ENCODE results near the gene ASIC4. TPM values are rescaled to one million over a fixed set of nuclear protein-coding genes. Genes with fewer than 3 reads are reported as not detected.

Gene ASIC4
- total RNA-seq, 2 donors from 2014 or later, result 0.12 TPM; not detected in 1

- Mint-ChIP-seq H3K27me3 (peaks cover 0 to 4% of the 10 kb centered on the region in 2 donors), H3K4me3 (no peak overlapping the region), H3K27ac (no peak overlapping the region), H3K9me3 (no peaks in the 10 kb centered on the region), H3K4me1 (ENCODE audit: low read depth in 2 of 2) (no peaks in the 10 kb centered on the region), H3K36me3 (no peaks in the 10 kb centered on the region)
- no peak for ATAC-seq
- DNase-seq (ENCODE audit: low spot score), result no peak
Measured at GRCh38 chr2:219557320-219557719, 43.0 kb downstream of the ASIC4 start.

GRCh38 chr2:219557791-219558785 is 43.8 kb downstream of the ASIC4 start:
- H3K36me3 Mint-ChIP-seq, result no peaks in the 10 kb centered on the region
- H3K27ac Mint-ChIP-seq, result no peak overlapping the region
- no peak for DNase-seq (ENCODE audit: low spot score)
- H3K4me3 Mint-ChIP-seq, result no peak overlapping the region
- ATAC-seq, result peak; percentile 8 to 11
- H3K27me3 Mint-ChIP-seq, result peaks cover 0 to 4% of the 10 kb centered on the region in 2 donors
- no peaks in the 10 kb centered on the region for H3K9me3 Mint-ChIP-seq
- H3K4me1 Mint-ChIP-seq (ENCODE audit: low read depth in 2 of 2), result no peaks in the 10 kb centered on the region

GRCh38 chr2:219559156-219559915 is 45.1 kb downstream of the ASIC4 start:
- no peaks in the 10 kb centered on the region for H3K36me3 Mint-ChIP-seq
- no peaks in the 10 kb centered on the region for H3K4me1 Mint-ChIP-seq (ENCODE audit: low read depth in 2 of 2)
- no peak overlapping the region for H3K4me3 Mint-ChIP-seq
- ATAC-seq (no peak), DNase-seq (ENCODE audit: low spot score) (no peak)
- H3K9me3 Mint-ChIP-seq, result no peaks in the 10 kb centered on the region
- no peak overlapping the region for H3K27ac Mint-ChIP-seq
- peaks cover 0 to under 1% of the 10 kb centered on the region in 2 donors for H3K27me3 Mint-ChIP-seq

GRCh38 chr2:219560037-219560892 is 46.0 kb downstream of the ASIC4 start:
- Mint-ChIP-seq H3K27me3 (peaks cover 0 to 6% of the 10 kb centered on the region in 2 donors), H3K27ac (no peak overlapping the region), H3K4me3 (no peak overlapping the region), H3K36me3 (no peaks in the 10 kb centered on the region), H3K4me1 (ENCODE audit: low read depth in 2 of 2) (no peaks in the 10 kb centered on the region), H3K9me3 (no peaks in the 10 kb centered on the region)
- ATAC-seq, result no peak
- no peak for DNase-seq (ENCODE audit: low spot score)

GRCh38 chr2:219560893-219561178 is 46.6 kb downstream of the ASIC4 start:
- Mint-ChIP-seq H3K27me3 (peaks cover 0 to 7% of the 10 kb centered on the region in 2 donors), H3K36me3 (no peaks in the 10 kb centered on the region)
- no peak for ATAC-seq

GRCh38 chr2:219561179-219562048 is 47.1 kb downstream of the ASIC4 start:
- no peaks in the 10 kb centered on the region for H3K9me3 Mint-ChIP-seq
- DNase-seq (ENCODE audit: low spot score) (no peak), ATAC-seq (no peak)
- peaks cover 0 to 11% of the 10 kb centered on the region in 2 donors for H3K27me3 Mint-ChIP-seq
- no peaks in the 10 kb centered on the region for H3K4me1 Mint-ChIP-seq (ENCODE audit: low read depth in 2 of 2)
- no peaks in the 10 kb centered on the region for H3K36me3 Mint-ChIP-seq
- no peak overlapping the region for H3K27ac Mint-ChIP-seq
- H3K4me3 Mint-ChIP-seq, result no peak overlapping the region

More at GRCh38 chr2:219560893-219561178, 46.6 kb downstream of the ASIC4 start:
- H3K9me3 Mint-ChIP-seq, result no peaks in the 10 kb centered on the region
- DNase-seq (ENCODE audit: low spot score), result no peak
- H3K4me1 Mint-ChIP-seq (ENCODE audit: low read depth in 2 of 2), result no peaks in the 10 kb centered on the region
- H3K4me3 Mint-ChIP-seq, result no peak overlapping the region
- H3K27ac Mint-ChIP-seq, result no peak overlapping the region

GRCh38 chr2:219562049-219563020 is 48.1 kb downstream of the ASIC4 start:
- no peaks in the 10 kb centered on the region for H3K4me1 Mint-ChIP-seq (ENCODE audit: low read depth in 2 of 2)
- H3K27ac Mint-ChIP-seq, result no peak overlapping the region

GRCh38 chr2:219563271-219563928 is 49.1 kb downstream of the ASIC4 start:
- Mint-ChIP-seq H3K4me1 (ENCODE audit: low read depth in 2 of 2) (no peaks in the 10 kb centered on the region), H3K36me3 (no peaks in the 10 kb centered on the region), H3K27ac (no peak overlapping the region), H3K4me3 (no peak overlapping the region), H3K27me3 (peaks cover 0 to 19% of the 10 kb centered on the region in 2 donors), H3K9me3 (no peaks in the 10 kb centered on the region)
- DNase-seq (ENCODE audit: low spot score), result no peak
- ATAC-seq, result no peak

More at GRCh38 chr2:219562049-219563020, 48.1 kb downstream of the ASIC4 start:
- ATAC-seq, result no peak
- Mint-ChIP-seq H3K36me3 (no peaks in the 10 kb centered on the region), H3K27me3 (peaks cover 0 to 15% of the 10 kb centered on the region in 2 donors), H3K9me3 (no peaks in the 10 kb centered on the region), H3K4me3 (no peak overlapping the region)
- DNase-seq (ENCODE audit: low spot score), result no peak

GRCh38 chr2:219565130-219566080 is 51.1 kb downstream of the ASIC4 start:
- DNase-seq (ENCODE audit: low spot score) (no peak), ATAC-seq (no peak)
- no peaks in the 10 kb centered on the region for H3K9me3 Mint-ChIP-seq
- peaks cover 8 to 27% of the 10 kb centered on the region in 2 donors for H3K27me3 Mint-ChIP-seq
- no peaks in the 10 kb centered on the region for H3K4me1 Mint-ChIP-seq (ENCODE audit: low read depth in 2 of 2)
- no peaks in the 10 kb centered on the region for H3K36me3 Mint-ChIP-seq
- H3K27ac Mint-ChIP-seq, result no peak overlapping the region
- no peak overlapping the region for H3K4me3 Mint-ChIP-seq

GRCh38 chr2:219566640-219567039 is 52.4 kb downstream of the ASIC4 start:
- ATAC-seq, result no peak
- peaks cover 0 to under 1% of the 10 kb centered on the region in 2 donors for H3K4me1 Mint-ChIP-seq (ENCODE audit: low read depth in 2 of 2)
- no peak overlapping the region for H3K27ac Mint-ChIP-seq
- H3K4me3 Mint-ChIP-seq, result no peak overlapping the region
- peaks cover 11 to 27% of the 10 kb centered on the region in 2 donors for H3K27me3 Mint-ChIP-seq
- no peaks in the 10 kb centered on the region for H3K9me3 Mint-ChIP-seq
- no peaks in the 10 kb centered on the region for H3K36me3 Mint-ChIP-seq
- no peak for DNase-seq (ENCODE audit: low spot score)

- H3K27ac Mint-ChIP-seq, result no peak overlapping the region
- no peak for DNase-seq (ENCODE audit: low spot score)
- H3K4me3 Mint-ChIP-seq, result no peak overlapping the region
- no peaks in the 10 kb centered on the region for H3K9me3 Mint-ChIP-seq
- no peaks in the 10 kb centered on the region for H3K36me3 Mint-ChIP-seq
- no peak for ATAC-seq
- H3K27me3 Mint-ChIP-seq, result peaks cover 16 to 32% of the 10 kb centered on the region in 2 donors
- peaks cover 0 to 4% of the 10 kb centered on the region in 2 donors for H3K4me1 Mint-ChIP-seq (ENCODE audit: low read depth in 2 of 2)
Measured at GRCh38 chr2:219567131-219567530, 52.8 kb downstream of the ASIC4 start.
